Sigmoid colon (tissue), 7 donors: ENCODE measurements around the gene SEC23A. TPM values are rescaled to one million over a fixed set of nuclear protein-coding genes. Genes with fewer than 3 reads are reported as not detected.

Experiments
- DNase-seq: peaks from one replicate; pipeline ENCODE4 v3.0.0-alpha.2; 2019
- H3K27ac ChIP-seq, 4 donors: fragments of 200-600 bp; sonication (generic); one replicate each; pipeline ENCODE4 v1.5.1; 2016 to 2019; ENCODE audit warnings: mild to moderate bottlenecking in 1 of 4
- H3K27me3 ChIP-seq, 3 donors: fragments of 200-600 bp; sonication (generic); one replicate each; pipeline ENCODE4 v1.5.1; 2019; ENCODE audit warnings: mild to moderate bottlenecking in 1 of 3
- H3K36me3 ChIP-seq, 4 donors: fragments of 200-600 bp; sonication (generic); one replicate each; pipeline ENCODE4 v1.5.1; 2016 to 2019
- H3K4me1 ChIP-seq, 4 donors: fragments of 200-600 bp; sonication (generic); one replicate each; pipeline ENCODE4 v1.5.1; 2017 to 2019
- H3K4me3 ChIP-seq, 4 donors: fragments of 200-600 bp; sonication (generic); one replicate each; pipeline ENCODE4 v1.5.1; 2017 to 2019; ENCODE audit warnings: mild to moderate bottlenecking in 2 of 4, moderate library complexity in 1 of 4
- H3K9me3 ChIP-seq, 4 donors: fragments of 200-600 bp in 3 of 4; sonication (generic) in 3 of 4; one replicate each; pipeline versions ENCODE4 v1.5.1 to v1.6.1; 2013 to 2019
- EP300 ChIP-seq, 4 donors: sonication (generic); formaldehyde crosslinking; IDR thresholded peaks; one replicate each; pipeline ENCODE4 v1.6.1; 2017; ENCODE audit warnings: antibody characterized with exemption in 4 of 4
- POLR2A ChIP-seq, 2 donors: fragments of 450-650 bp; IDR thresholded peaks; one replicate each; pipeline ENCODE4 v1.6.1; 2016; ENCODE audit warnings: antibody characterized with exemption in 2 of 2, mild to moderate bottlenecking in 2 of 2, moderate library complexity in 2 of 2
- POLR2AphosphoS5 ChIP-seq, 4 donors: sonication (generic); formaldehyde crosslinking; IDR thresholded peaks; one replicate each; pipeline ENCODE4 v1.6.1; 2017; ENCODE audit warnings: antibody characterized with exemption in 4 of 4
- WGBS, 2 donors: extraction: QIAGEN DNeasy Blood & Tissue Kit; methylation state at CpG; one replicate each; pipeline ENCODE4 v1.1.7; 2013; 5-methylcytosine and 5-hydroxymethylcytosine counted together
- intact Hi-C: fragments of 100-400 bp; cut with DNase I; formaldehyde crosslinking; loops from one replicate; pipeline ENCODE4 v1.15.1; 2023
- polyA plus RNA-seq, 3 donors: library from polyadenylated mRNA; stranded (reverse); fragments of 200-250 nt; gene quantifications; one replicate each; pipeline ENCODE4 v1.2.3, GENCODE V29; 2013
- total RNA-seq, 4 donors: library from RNA; depleted of rRNA; stranded (reverse); fragments of >200 nt; gene quantifications; one replicate each; pipeline ENCODE4 v1.1.0, GENCODE V29; 2016
- TF ChIP-seq, protein P1 (sequence below), 4 experiments: fragments of 450-650 bp in 3 of 4; fragments of 200-600 bp in 1 of 4; IDR thresholded peaks; one replicate each; pipeline ENCODE4 v1.5.1; 2016 to 2019; ENCODE audit warnings: antibody characterized with exemption in 4 of 4, mild to moderate bottlenecking in 3 of 4, moderate library complexity in 2 of 4
- donor health status: healthy with polysubstance abuse.
- donor health status: Bipolar disorder and iron deficiency.
- donor health status: healthy.

SEC23A gene
- total and polyA plus RNA-seq, 7 donors = 25.2 to 235 (median 118) TPM

DNA sequence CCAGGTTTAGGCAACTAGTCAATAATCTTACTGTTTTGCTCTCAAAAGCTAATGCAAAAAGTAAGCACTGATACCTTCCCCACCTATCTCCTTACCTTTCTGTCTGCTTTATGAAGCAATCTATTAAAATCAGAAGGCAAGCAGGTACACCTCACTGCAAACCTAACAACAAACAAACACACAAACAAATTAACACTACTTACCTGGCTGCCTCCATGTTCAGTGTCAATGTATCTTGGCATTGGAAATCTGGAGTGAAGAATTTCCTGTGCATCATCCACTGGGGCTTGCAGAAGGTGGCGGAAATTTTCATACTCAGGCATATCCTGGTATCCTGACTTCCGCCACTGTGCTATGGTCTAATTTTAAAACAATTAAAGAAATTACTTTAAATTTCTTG lies 62.5 kb downstream of the SEC23A start:
- H3K27ac ChIP-seq = no peak overlapping the region
- H3K4me1 ChIP-seq = no peaks in the 10 kb centered on the region
- intact Hi-C loops = no loop called here
- TF ChIP-seq, protein P1, sequence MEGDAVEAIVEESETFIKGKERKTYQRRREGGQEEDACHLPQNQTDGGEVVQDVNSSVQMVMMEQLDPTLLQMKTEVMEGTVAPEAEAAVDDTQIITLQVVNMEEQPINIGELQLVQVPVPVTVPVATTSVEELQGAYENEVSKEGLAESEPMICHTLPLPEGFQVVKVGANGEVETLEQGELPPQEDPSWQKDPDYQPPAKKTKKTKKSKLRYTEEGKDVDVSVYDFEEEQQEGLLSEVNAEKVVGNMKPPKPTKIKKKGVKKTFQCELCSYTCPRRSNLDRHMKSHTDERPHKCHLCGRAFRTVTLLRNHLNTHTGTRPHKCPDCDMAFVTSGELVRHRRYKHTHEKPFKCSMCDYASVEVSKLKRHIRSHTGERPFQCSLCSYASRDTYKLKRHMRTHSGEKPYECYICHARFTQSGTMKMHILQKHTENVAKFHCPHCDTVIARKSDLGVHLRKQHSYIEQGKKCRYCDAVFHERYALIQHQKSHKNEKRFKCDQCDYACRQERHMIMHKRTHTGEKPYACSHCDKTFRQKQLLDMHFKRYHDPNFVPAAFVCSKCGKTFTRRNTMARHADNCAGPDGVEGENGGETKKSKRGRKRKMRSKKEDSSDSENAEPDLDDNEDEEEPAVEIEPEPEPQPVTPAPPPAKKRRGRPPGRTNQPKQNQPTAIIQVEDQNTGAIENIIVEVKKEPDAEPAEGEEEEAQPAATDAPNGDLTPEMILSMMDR (IDR thresholded peaks at IDR 0.05) = no peak
- no peaks in the 10 kb centered on the region for H3K27me3 ChIP-seq
- no peaks in the 10 kb centered on the region for H3K9me3 ChIP-seq
- no peak for DNase-seq
- peaks cover 9 to 99% (median 40%) of the 10 kb centered on the region in 4 donors for H3K36me3 ChIP-seq
- WGBS, 2 donors = 98% methylated on average over 2 of the region's 2 CpGs
- no peak overlapping the region for H3K4me3 ChIP-seq

DNA sequence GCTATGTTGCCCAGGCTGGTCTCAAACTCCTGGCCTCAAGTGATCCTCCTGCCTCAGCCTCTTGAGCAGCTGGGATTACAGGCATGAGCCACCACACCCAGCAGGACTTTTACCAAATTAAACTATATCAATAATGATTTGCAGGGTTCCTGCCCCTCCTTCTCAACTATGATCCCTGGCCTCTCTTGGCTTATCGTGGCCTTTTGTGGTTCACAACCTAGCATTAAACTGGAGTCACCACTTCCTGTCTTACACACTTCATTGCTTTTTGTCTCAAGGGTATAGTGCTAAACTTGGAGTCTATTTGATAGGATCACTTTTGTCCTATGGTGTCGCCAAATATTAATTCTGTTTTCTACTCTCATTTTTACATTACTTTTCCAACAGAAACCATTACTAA lies 64.5 kb downstream of the SEC23A start:
- Histone ChIP-seq H3K4me3 (no peak overlapping the region), H3K36me3 (peaks cover 9 to 95% (median 34%) of the 10 kb centered on the region in 4 donors), H3K27ac (no peak overlapping the region), H3K4me1 (no peaks in the 10 kb centered on the region), H3K9me3 (no peaks in the 10 kb centered on the region), H3K27me3 (no peaks in the 10 kb centered on the region)
- 69 to 91% methylated on average over 2 of the region's 2 CpGs for WGBS, 2 donors
- TF ChIP-seq POLR2AphosphoS5 (IDR thresholded peaks at IDR 0.05) = no peak
- TF ChIP-seq POLR2A (IDR thresholded peaks at IDR 0.05) = no peak
- no peak for TF ChIP-seq EP300 (IDR thresholded peaks at IDR 0.05)
- TF ChIP-seq, protein P1 (IDR thresholded peaks at IDR 0.05) = no peak
- no peak for DNase-seq
- intact Hi-C loops = no loop called here

GRCh38 chr14:39036760-39037159 lies 66.3 kb downstream of the SEC23A start:
- WGBS, 2 donors = 95% methylated on average over 5 of the region's 5 CpGs

DNA sequence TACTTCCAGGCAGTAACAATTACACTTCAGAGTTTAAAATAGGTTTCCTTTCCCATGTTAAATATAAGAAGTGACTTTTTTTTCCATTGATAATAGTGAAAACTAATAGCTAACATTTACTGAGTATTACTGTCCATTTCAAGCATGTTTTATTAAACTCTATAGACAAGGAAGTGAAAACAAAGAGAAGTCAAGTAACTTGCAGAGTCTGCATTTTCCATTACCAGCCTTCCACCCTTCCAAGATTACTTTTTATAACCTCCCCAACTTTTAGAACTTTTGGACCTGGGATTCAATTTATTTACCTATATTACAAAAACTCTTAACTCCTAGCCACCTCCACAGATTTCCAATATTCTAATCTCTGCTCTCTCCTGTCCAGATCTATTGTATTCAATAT lies 67.7 kb downstream of the SEC23A start:
- TF ChIP-seq POLR2A (IDR thresholded peaks at IDR 0.05) (no peak), POLR2AphosphoS5 (IDR thresholded peaks at IDR 0.05) (no peak), EP300 (IDR thresholded peaks at IDR 0.05) (no peak)
- TF ChIP-seq, protein P1 (IDR thresholded peaks at IDR 0.05) = no peak
- Histone ChIP-seq H3K4me1 (no peaks in the 10 kb centered on the region), H3K9me3 (no peaks in the 10 kb centered on the region), H3K36me3 (peaks cover 9 to 96% (median 42%) of the 10 kb centered on the region in 4 donors), H3K4me3 (no peak overlapping the region), H3K27me3 (no peaks in the 10 kb centered on the region), H3K27ac (no peak overlapping the region)
- DNase-seq = no peak
- intact Hi-C loops = no loop called here

More at GRCh38 chr14:39036760-39037159, 66.3 kb downstream of the SEC23A start:
- no peak for DNase-seq
- Histone ChIP-seq H3K27ac (no peak overlapping the region), H3K4me3 (no peak overlapping the region), H3K9me3 (no peaks in the 10 kb centered on the region), H3K4me1 (no peaks in the 10 kb centered on the region), H3K36me3 (peaks cover 9 to 95% (median 35%) of the 10 kb centered on the region in 4 donors), H3K27me3 (no peaks in the 10 kb centered on the region)
- TF ChIP-seq POLR2AphosphoS5 (IDR thresholded peaks at IDR 0.05) = no peak
- TF ChIP-seq POLR2A (IDR thresholded peaks at IDR 0.05) = no peak
- TF ChIP-seq, protein P1 (IDR thresholded peaks at IDR 0.05) = no peak
- TF ChIP-seq EP300 (IDR thresholded peaks at IDR 0.05) = no peak
- intact Hi-C loops = no loop called here
